ENCODE measurements around the gene RUVBL2.

DNA sequence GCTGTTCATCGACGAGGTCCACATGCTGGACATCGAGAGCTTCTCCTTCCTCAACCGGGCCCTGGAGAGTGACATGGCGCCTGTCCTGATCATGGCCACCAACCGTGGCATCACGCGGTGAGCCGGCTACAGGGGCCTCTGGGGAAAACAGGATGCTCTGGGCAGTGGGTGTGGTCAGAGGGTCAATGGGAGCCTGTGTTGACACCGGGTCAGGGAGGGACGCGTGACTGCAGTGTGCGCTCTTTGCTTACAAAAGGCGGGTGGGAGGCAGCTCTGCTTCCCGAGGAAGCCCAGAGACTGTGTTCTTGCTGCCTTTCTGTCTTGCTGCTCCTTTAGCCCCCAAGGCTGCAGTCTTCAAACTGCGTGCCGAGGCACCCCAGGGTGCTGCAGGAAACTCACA, 17.5 kb downstream of the RUVBL2 start:
- TF ChIP-seq, protein P1, sequence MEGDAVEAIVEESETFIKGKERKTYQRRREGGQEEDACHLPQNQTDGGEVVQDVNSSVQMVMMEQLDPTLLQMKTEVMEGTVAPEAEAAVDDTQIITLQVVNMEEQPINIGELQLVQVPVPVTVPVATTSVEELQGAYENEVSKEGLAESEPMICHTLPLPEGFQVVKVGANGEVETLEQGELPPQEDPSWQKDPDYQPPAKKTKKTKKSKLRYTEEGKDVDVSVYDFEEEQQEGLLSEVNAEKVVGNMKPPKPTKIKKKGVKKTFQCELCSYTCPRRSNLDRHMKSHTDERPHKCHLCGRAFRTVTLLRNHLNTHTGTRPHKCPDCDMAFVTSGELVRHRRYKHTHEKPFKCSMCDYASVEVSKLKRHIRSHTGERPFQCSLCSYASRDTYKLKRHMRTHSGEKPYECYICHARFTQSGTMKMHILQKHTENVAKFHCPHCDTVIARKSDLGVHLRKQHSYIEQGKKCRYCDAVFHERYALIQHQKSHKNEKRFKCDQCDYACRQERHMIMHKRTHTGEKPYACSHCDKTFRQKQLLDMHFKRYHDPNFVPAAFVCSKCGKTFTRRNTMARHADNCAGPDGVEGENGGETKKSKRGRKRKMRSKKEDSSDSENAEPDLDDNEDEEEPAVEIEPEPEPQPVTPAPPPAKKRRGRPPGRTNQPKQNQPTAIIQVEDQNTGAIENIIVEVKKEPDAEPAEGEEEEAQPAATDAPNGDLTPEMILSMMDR (IDR thresholded peaks at IDR 0.05), result no peak
- TF ChIP-seq POLR2A (IDR thresholded peaks at IDR 0.05) (no peak), POLR2AphosphoS5 (IDR thresholded peaks at IDR 0.05) (no peak), EP300 (IDR thresholded peaks at IDR 0.05) (no peak)

Measured in gastroesophageal sphincter (tissue), 3 donors.